AG04450 (cell line): ENCODE measurements around the gene IFI35. TPM values are rescaled to one million over a fixed set of nuclear protein-coding genes. Genes with fewer than 3 reads are reported as not detected.

Experiments
- CTCF ChIA-PET: fragments of 300-600, 350-600 bp; formaldehyde crosslinking; extraction: SDS; loops from one replicate; lab custom pipeline; 2022; ENCODE audit warnings: antibody characterized with exemption, inconsistent platforms; lab: Charles Lee
- POLR2A ChIA-PET: fragments of 350-600 bp; formaldehyde crosslinking; extraction: SDS; loops from one replicate; lab custom pipeline; 2021; ENCODE audit warnings: antibody characterized with exemption, inconsistent platforms; lab: Yijun Ruan, JAX
- DNase-seq: peaks from one replicate; pipeline ENCODE4 v3.0.0-alpha.2; 2011; ENCODE audit warnings: low read depth, low spot score
- H3K27ac ChIP-seq: one replicate; pipeline ENCODE4 v1.5.1; 2012; ENCODE audit warnings: low read depth, low read length, control low read depth
- H3K27me3 ChIP-seq: one replicate; pipeline ENCODE4 v1.6.0; 2012; ENCODE audit warnings: low read length; ENCODE audit not compliant: control insufficient read depth, insufficient read depth
- H3K4me3 ChIP-seq: 2 replicates; pipeline ENCODE4 v1.5.1; 2011; ENCODE audit warnings: mild to moderate bottlenecking, low read depth, low read length, control low read depth
- H3K9me3 ChIP-seq: 2 replicates; pipeline ENCODE4 v1.5.1; 2012; ENCODE audit warnings: low read length; ENCODE audit not compliant: control insufficient read depth, insufficient read depth
- CTCF ChIP-seq: IDR thresholded peaks from 2 replicates; pipeline ENCODE4 v1.5.1; 2011; ENCODE audit warnings: low read depth, low read length, control low read depth, inconsistent platforms
- polyA plus RNA-seq: library from polyadenylated mRNA; depleted of rRNA; stranded (reverse); fragments of >200 nt; gene quantifications from 2 replicates; pipeline ENCODE4 v1.2.3, GENCODE V29; 2011

The IFI35 gene
- polyA plus RNA-seq, 1 experiment, result 24.1 TPM

GRCh38 chr17:43018932-43019331, 12.3 kb downstream of the IFI35 start:
- Histone ChIP-seq H3K27ac (no peak overlapping the region), H3K9me3 (no peaks in the 10 kb centered on the region; the same call in 1 of the 2 replicates), H3K4me3 (no peak overlapping the region), H3K27me3 (no peaks in the 10 kb centered on the region)
- no peak for TF ChIP-seq CTCF
- DNase-seq, result no peak
- POLR2A ChIA-PET, result interaction anchor here (0.9 to 1.1 kb wide), 2 partner anchors 153 to 297 kb away, joined by 3 to 4 read pairs; partner anchors contain the start of gene NBR1
- CTCF ChIA-PET, result interaction anchor here (0.6 to 1.8 kb wide), 3 partner anchors 21 to 1330 kb away, joined by 3 to 6 read pairs (median 4); partner anchors contain the start of gene RPL27

- Histone ChIP-seq H3K27me3 (no peaks in the 10 kb centered on the region), H3K27ac (no peak overlapping the region), H3K4me3 (0 out of 2 replicates have a peak overlapping the region, but pooled peaks have one; percentile 1), H3K9me3 (no peaks in the 10 kb centered on the region; the same call in 1 of the 2 replicates)
- no peak for DNase-seq
- ChIA-PET CTCF (interaction anchor here (0.6 to 1.8 kb wide), 3 partner anchors 22 to 1330 kb away, joined by 3 to 6 read pairs (median 4); partner anchors contain the start of gene RPL27), POLR2A (interaction anchor here (0.9 to 1.1 kb wide), 2 partner anchors 152 to 296 kb away, joined by 3 to 4 read pairs; partner anchors contain the start of gene NBR1)
- no peak for TF ChIP-seq CTCF
Observed at GRCh38 chr17:43019418-43019817, 12.8 kb downstream of the IFI35 start.

GRCh38 chr17:43020030-43020621, 13.5 kb downstream of the IFI35 start:
- TF ChIP-seq CTCF, result no peak
- ChIA-PET CTCF (no interaction called here), POLR2A (interaction anchor here (0.5 to 0.8 kb wide), 3 partner anchors 22 to 152 kb away, joined by 3 to 4 read pairs (median 3); partner anchors contain the start of gene RPL27)
- peak overlapping the region; percentile 10 for H3K4me3 ChIP-seq
- no peaks in the 10 kb centered on the region for H3K27me3 ChIP-seq
- H3K9me3 ChIP-seq, result no peaks in the 10 kb centered on the region; the same call in 1 of the 2 replicates
- peak overlapping the region; percentile 11 for H3K27ac ChIP-seq
- no peak for DNase-seq

- ChIA-PET CTCF (no interaction called here), POLR2A (interaction anchor here (0.5 to 2.3 kb wide), 7 partner anchors 14 to 485 kb away, joined by 3 to 12 read pairs (median 4); partner anchors contain the start of genes IFI35, NBR1 and RPL27)
- Histone ChIP-seq H3K4me3 (peak overlapping the region; percentile 97), H3K9me3 (no peaks in the 10 kb centered on the region; the same call in 1 of the 2 replicates), H3K27ac (peak overlapping the region; percentile 78), H3K27me3 (peaks cover 2% of the 10 kb centered on the region)
- no peak for TF ChIP-seq CTCF
- DNase-seq, result no peak
Observed at GRCh38 chr17:43020789-43021740, 14.5 kb downstream of the IFI35 start.
